K562 (cell line): ENCODE measurements around the gene MFSD12. TPM values are rescaled to one million over a fixed set of nuclear protein-coding genes. Genes with fewer than 3 reads are reported as not detected.
A peak's percentile ranks its signal among the peaks of the same experiment; 100 is the strongest.

Experiments
- CEBPB ChIP-seq: fragments of 450-650 bp; IDR thresholded peaks from 2 replicates; pipeline ENCODE4 v1.6.1; 2016; ENCODE audit warnings: missing genetic modification characterization, missing compliant biosample characterization
- ELK1 ChIP-seq: sonication (generic); formaldehyde crosslinking; IDR thresholded peaks from 2 replicates; pipeline ENCODE4 v1.8.1; 2022; ENCODE audit warnings: missing genetic modification reagents
- HMGN3 ChIP-seq: IDR thresholded peaks from 2 replicates; pipeline ENCODE4 v1.6.1; 2011; ENCODE audit warnings: borderline replicate concordance, low read depth, mild to moderate bottlenecking, mixed read lengths, low read length; ENCODE audit not compliant: insufficient read length; ENCODE audit errors: extremely low read depth
- RCOR1 ChIP-seq, 2 experiments: IDR thresholded peaks; 2 replicates each; pipeline ENCODE4 v1.6.1; 2012; ENCODE audit warnings: low read depth in 2 of 2, low read length in 2 of 2, borderline replicate concordance in 1 of 2, improper control_type of control experiment in 1 of 2
- USF2 ChIP-seq: sonication (generic); formaldehyde crosslinking; IDR thresholded peaks from 2 replicates; pipeline ENCODE4 v1.5.0; 2020; ENCODE audit warnings: missing genetic modification reagents
- ZBTB11 ChIP-seq, 3 experiments: fragments of 200-800 bp in 1 of 3; fragments of 250-450 bp in 1 of 3; fragments of 450-650 bp in 1 of 3; sonication (Bioruptor Pico) in 1 of 3; sonication (Bioruptor generic) in 1 of 3; formaldehyde crosslinking in 1 of 3; IDR thresholded peaks; 2 replicates each; pipeline versions ENCODE4 v1.6.1 to v1.8.0; 2016 to 2022; ENCODE audit warnings: mild to moderate bottlenecking in 2 of 3, missing genetic modification characterization in 2 of 3, missing compliant biosample characterization in 1 of 3, moderate library complexity in 1 of 3
- ZNF212 ChIP-seq: fragments of 450-650 bp; formaldehyde crosslinking; IDR thresholded peaks from 2 replicates; pipeline ENCODE4 v1.4.0; 2020; ENCODE audit warnings: mild to moderate bottlenecking
- polyA plus RNA-seq, 8 experiments: library from polyadenylated mRNA; depleted of rRNA in 4 of 8; stranded (reverse) in 5 of 8; unstranded in 3 of 8; fragments of >200 nt; fragmentation: Nextera tagmentation in 2 of 8; fragmentation: Illumina TruSeq in 1 of 8; extraction: Ambion mirVana in 2 of 8; extraction: Trizol in 1 of 8; gene quantifications; 2 replicates each; pipeline versions ENCODE4 v1.2.1 to v1.2.3, GENCODE V29; 2011 to 2014; ENCODE audit warnings: inconsistent platforms in 1 of 8, missing spikeins in 1 of 8
- total RNA-seq, 7 experiments: library from RNA; depleted of rRNA in 6 of 7; stranded (reverse); fragments of >200 nt in 6 of 7; fragmentation: Illumina TruSeq in 2 of 7; extraction: Trizol in 2 of 7; gene quantifications; 2 replicates each; pipeline versions ENCODE4 v1.2.1 to v1.2.3, GENCODE V29; 2011 to 2021; ENCODE audit warnings: low replicate concordance in 1 of 7

MFSD12 gene
- total and polyA plus RNA-seq, 9 of the 15 experiments (the other 6 are each of a cell fraction or from before 2014, with no cell fraction given) = 0.69 to 112 (median 31.8) TPM

- TF ChIP-seq ELK1 (CRISPR knock-in tag) (no peak), USF2 (CRISPR knock-in tag) (no peak), ZBTB11 (CRISPR knock-in tag; IDR thresholded peaks at IDR 0.05) (no peak), CEBPB (peak; percentile 67), RCOR1 (IDR thresholded peaks at IDR 0.05; ENCODE audit: borderline replicate concordance in 1 of 2, low read depth in 2 of 2, low read length in 2 of 2) (peak in 1 of 2 experiments; percentile 33; a peak in 1 of 4 replicates), HMGN3 (no peak), ZNF212 (no peak)
Observed at GRCh38 chr19:3517638-3518037, 39.7 kb downstream of the MFSD12 start (continued).
